Neutrophil (primary cell): Measurements from ENCODE around the gene KRTAP4-11.
"Not testable (repeated sequence)": the region's sequence is repeated elsewhere in the genome, so short reads cannot be mapped to it uniquely, and the experiment has no call there.

Source experiments
- H3K27ac ChIP-seq: fragments of 200-600 bp; sonication (generic); 2 replicates; pipeline ENCODE4 v1.5.1; 2016; ENCODE audit warnings: mild to moderate bottlenecking, moderate library complexity
- H3K27me3 ChIP-seq: fragments of 200-600 bp; sonication (generic); 2 replicates; pipeline ENCODE4 v1.6.0; 2016; ENCODE audit warnings: mild to moderate bottlenecking
- H3K36me3 ChIP-seq: fragments of 200-600 bp; sonication (generic); 2 replicates; pipeline ENCODE4 v1.5.1; 2017
- H3K4me1 ChIP-seq, 2 experiments: fragments of 200-600 bp in 1 of 2; sonication (generic) in 1 of 2; 1 replicate in 1 of 2; 2 replicates in 1 of 2; pipeline versions ENCODE4 v1.5.1 to v1.6.1; 2013 to 2016; ENCODE audit warnings: low read depth in 1 of 2, low read length in 1 of 2, mild to moderate bottlenecking in 1 of 2, moderate library complexity in 1 of 2; ENCODE audit not compliant: control insufficient read depth in 1 of 2, insufficient read depth in 1 of 2
- H3K4me3 ChIP-seq, 2 experiments: fragments of 200-600 bp in 1 of 2; sonication (generic) in 1 of 2; 1 replicate in 1 of 2; 2 replicates in 1 of 2; pipeline ENCODE4 v1.5.1; 2013 to 2016; ENCODE audit warnings: low read depth in 1 of 2, low read length in 1 of 2, mild to moderate bottlenecking in 1 of 2, moderate library complexity in 1 of 2
- H3K9me3 ChIP-seq: fragments of 200-600 bp; sonication (generic); 2 replicates; pipeline ENCODE4 v1.5.1; 2016
- TF ChIP-seq, protein P1 (sequence below): fragments of 200-600 bp; sonication (generic); IDR thresholded peaks from 2 replicates; pipeline ENCODE4 v1.5.1; 2016; ENCODE audit warnings: antibody characterized with exemption

KRTAP4-11 gene

DNA sequence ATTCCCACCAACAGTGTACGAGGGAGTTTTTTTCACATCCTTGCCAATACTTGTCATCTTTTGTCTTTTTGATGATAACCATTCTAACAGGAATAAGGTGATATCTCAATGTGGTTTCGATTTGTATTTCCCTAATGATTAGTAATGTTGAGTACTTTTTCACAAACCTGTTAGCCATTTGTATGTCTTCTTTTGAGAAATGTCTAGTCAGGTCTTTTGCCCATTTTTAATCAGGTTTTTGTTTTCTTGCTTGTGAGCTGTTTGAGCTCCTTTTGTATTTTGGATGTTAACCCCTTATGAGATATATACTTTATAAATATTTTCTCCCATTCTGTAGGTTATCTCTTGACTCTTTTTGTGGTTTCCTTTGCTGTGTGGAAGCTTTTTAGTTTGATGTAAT is 33.4 kb upstream of the KRTAP4-11 start:
- Histone ChIP-seq H3K4me1 (no peaks in the 10 kb centered on the region), H3K36me3 (no peaks in the 10 kb centered on the region), H3K4me3 (no peak overlapping the region), H3K27me3 (peaks cover 16% of the 10 kb centered on the region), H3K27ac (no peak overlapping the region), H3K9me3 (no peaks in the 10 kb centered on the region)
- TF ChIP-seq, protein P1, sequence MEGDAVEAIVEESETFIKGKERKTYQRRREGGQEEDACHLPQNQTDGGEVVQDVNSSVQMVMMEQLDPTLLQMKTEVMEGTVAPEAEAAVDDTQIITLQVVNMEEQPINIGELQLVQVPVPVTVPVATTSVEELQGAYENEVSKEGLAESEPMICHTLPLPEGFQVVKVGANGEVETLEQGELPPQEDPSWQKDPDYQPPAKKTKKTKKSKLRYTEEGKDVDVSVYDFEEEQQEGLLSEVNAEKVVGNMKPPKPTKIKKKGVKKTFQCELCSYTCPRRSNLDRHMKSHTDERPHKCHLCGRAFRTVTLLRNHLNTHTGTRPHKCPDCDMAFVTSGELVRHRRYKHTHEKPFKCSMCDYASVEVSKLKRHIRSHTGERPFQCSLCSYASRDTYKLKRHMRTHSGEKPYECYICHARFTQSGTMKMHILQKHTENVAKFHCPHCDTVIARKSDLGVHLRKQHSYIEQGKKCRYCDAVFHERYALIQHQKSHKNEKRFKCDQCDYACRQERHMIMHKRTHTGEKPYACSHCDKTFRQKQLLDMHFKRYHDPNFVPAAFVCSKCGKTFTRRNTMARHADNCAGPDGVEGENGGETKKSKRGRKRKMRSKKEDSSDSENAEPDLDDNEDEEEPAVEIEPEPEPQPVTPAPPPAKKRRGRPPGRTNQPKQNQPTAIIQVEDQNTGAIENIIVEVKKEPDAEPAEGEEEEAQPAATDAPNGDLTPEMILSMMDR: no peak

DNA sequence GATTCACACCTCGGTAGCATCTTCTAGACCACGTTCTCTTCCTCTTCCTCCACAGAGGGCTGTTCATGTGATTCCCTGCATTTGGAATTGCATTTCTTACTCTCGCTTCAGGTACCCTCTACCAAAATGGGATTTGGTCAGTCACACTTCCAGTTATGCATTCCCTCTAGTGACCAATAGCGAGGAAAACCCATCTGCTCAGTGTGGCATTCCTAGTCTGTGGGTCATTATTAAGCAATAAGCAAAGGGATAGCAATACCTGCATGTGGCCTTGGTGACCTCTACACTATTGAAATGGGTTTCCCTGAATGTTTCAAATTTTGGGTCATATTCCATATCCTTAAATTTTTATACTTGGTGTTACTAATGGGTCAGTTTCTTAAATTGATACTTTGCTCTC is 31.9 kb upstream of the KRTAP4-11 start:
- Histone ChIP-seq H3K36me3 (no peaks in the 10 kb centered on the region), H3K27ac (no peak overlapping the region), H3K4me1 (no peaks in the 10 kb centered on the region), H3K9me3 (no peaks in the 10 kb centered on the region), H3K27me3 (peaks cover 16% of the 10 kb centered on the region), H3K4me3 (no peak overlapping the region)
- TF ChIP-seq, protein P1: no peak

DNA sequence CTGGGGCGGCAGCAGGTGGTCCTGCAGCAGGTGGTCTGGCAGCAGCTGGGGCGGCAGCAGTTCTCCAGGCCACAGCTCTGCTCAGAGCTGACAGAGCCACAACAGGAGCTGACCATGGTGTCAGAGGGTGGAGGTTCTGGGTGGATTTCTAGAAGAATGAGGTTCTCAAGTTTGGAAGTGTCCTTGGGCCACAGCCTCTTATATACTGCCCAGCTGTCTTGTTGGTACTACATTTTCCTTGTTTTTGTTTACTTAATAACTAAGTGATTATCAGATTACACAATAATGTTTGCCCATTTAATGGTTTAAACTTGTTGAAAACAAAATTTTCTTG is 31.4 kb upstream of the KRTAP4-11 start, which contains the start of gene KRTAP4-5:
Gene KRTAP4-5 (minus strand): TSS at position 174 of the 334 bp plus-strand sequence. CDS start 58 bp downstream, at position 116.
- Histone ChIP-seq H3K4me1 (no peaks in the 10 kb centered on the region), H3K9me3 (no peaks in the 10 kb centered on the region), H3K4me3 (no peak within 1 kb of the TSS), H3K27me3 (peaks cover 16% of the 10 kb centered on the region), H3K36me3 (no peaks in the 10 kb centered on the region), H3K27ac (no peak within 1 kb of the TSS)
- TF ChIP-seq, protein P1: no peak

DNA sequence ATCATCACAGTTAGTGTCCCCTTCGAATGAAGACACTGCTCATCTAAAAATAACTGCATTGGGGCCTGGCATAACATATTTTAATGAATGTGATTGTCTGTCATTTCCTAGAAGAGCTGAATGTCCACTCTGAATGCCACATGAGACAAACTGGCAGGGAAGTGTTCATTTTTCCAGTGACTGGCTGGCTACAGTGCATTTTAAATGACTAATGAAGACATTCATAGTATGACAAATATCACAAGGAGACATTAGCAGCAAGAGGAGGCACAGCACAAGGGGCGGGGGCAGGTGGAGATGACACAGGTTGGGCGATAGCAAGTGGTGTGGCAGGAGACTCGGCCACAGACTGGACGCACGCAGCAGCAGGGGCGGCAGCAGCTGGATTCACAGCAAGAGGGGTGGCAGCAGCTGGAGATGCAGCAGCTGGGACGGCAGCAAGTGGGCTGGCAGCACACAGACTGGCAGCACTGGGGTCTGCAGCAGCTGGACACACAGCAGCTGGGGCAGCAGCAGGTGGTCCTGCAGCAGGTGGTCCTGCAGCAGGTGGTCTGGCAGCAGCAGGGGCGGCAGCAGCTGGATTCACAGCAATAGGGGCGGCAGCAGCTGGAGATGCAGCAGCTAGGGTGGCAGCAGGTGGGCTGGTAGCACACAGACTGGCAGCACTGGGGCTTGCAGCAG is 30.9 kb upstream of the KRTAP4-11 start:
- H3K4me3 ChIP-seq, H3K27ac ChIP-seq, H3K36me3 ChIP-seq, H3K9me3 ChIP-seq, H3K4me1 ChIP-seq: not testable (repeated sequence)
- peaks cover 16% of the 10 kb centered on the region for H3K27me3 ChIP-seq

DNA sequence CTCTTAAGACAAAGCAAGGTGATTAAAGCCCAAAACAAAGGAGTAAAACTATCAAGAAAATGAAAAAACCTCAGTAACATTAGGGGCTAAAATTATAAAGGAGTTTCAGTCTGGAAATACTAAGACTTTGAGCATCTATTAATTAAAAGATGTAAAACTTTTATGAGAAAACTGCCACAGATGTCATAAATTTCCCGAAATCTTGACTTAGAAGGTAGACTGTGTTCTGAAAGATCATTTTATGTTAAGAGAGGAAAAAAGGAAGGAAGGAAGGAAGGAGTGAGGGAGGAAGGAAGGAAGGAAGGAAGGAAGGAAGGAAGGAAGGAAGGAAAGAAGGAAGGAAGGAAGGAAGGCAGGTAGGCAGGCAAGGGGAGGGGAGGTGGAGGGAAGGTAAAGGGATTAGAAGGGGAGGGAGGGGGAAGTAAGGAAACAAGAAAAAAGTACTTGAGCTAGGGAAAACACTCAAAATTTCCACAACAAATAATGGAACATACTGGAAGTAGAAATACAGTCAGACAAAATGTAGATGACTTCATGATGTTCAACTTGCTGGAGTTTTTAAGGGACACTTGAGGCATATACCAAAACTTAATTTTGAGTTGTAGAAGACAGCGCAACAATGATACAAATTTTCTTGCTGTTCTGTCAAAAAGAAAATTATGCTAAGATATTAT is 29.5 kb upstream of the KRTAP4-11 start:
- H3K27me3 ChIP-seq: peaks cover 16% of the 10 kb centered on the region
- H3K4me3 ChIP-seq: no peak overlapping the region
- no peak overlapping the region for H3K27ac ChIP-seq
- TF ChIP-seq, protein P1: no peak
- H3K4me1 ChIP-seq: no peaks in the 10 kb centered on the region
- no peaks in the 10 kb centered on the region for H3K9me3 ChIP-seq
- H3K36me3 ChIP-seq: no peaks in the 10 kb centered on the region

DNA sequence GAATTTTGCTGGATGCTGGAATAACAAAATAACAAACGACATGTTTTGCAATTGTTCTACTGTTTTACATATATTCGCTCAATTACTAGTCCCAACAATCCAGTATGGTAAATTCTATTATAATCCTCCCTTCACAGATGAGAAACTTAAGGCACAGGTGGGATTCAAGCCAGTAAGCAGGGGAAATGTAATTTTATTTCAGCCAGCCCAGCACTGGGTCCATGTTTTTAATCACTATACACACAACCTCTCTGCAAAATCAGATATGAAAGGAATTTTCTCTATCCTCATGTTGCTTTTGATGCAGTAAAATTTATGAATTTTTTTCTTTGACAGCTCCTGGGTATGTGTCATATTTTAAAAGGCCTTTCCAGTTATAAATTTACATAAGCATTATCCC is 27.1 kb upstream of the KRTAP4-11 start:
- Histone ChIP-seq H3K36me3 (no peaks in the 10 kb centered on the region), H3K9me3 (no peaks in the 10 kb centered on the region), H3K27me3 (peaks cover 9% of the 10 kb centered on the region), H3K4me3 (no peak overlapping the region), H3K4me1 (no peaks in the 10 kb centered on the region), H3K27ac (no peak overlapping the region)
- TF ChIP-seq, protein P1: no peak
